COLO668 (cell line): ENCODE data around the gene TSKU.

Experiments used
- DNase-seq: peaks from one replicate; lab custom pipeline; 2025; ENCODE audit not compliant: unreplicated experiment; lab: John Stamatoyannopoulos, UW

Gene TSKU, protein sequence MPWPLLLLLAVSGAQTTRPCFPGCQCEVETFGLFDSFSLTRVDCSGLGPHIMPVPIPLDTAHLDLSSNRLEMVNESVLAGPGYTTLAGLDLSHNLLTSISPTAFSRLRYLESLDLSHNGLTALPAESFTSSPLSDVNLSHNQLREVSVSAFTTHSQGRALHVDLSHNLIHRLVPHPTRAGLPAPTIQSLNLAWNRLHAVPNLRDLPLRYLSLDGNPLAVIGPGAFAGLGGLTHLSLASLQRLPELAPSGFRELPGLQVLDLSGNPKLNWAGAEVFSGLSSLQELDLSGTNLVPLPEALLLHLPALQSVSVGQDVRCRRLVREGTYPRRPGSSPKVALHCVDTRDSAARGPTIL

DNA sequence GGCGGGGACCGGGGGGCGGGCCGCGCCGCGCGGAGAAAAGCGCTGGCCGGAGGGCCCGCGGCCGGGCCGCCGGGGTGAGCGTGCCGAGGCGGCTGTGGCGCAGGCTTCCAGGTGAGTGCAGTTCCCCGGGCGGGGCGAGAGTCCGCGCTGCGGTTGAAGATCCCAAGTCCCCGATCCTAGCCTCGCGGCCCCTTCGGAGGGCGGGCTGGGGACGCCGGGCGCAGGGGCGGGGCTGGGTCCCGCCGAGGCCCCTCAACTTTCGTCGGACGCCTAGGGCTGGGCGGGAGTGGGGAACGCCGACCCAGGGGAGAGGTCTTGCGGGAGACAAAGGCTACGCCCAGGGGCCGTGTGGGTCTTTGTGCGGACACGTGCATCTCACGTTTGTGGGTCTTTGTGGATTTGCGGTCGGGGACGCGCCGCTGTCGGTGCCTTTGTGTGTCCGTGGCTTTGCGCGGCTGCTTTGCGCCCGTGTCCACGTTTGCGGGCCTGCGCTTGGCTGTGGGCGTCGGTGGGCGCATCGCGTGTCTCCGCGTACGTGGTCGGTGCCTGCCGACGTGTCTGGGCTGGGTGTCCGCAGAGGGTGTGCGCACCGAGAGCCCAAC lies at the start of gene TSKU:
TSKU (plus strand) TSS at position 63 of the 602 bp plus-strand sequence. CDS start 12,261 bp downstream, outside the sequence.
- DNase-seq = peak; percentile 38

DNA sequence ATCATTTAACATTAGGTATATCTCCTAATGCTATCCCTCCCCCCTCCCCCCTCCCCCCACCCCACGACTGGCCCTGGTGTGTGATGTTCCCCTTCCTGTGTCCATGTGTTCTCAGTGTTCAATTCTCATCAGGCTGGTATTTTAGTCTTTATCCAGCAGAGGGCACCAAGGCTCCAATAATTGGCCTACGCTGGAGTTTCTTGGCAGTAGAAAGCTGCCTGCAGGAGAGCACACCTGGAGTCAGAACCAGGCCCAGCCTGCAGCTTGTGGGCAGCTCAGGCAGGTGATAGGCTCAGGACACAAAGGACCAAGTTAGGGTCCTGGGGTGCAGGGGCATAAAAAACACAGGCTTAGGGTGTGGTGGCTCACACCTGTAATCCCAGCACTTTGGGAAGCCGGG lies 49.2 kb upstream of the TSKU start:
- DNase-seq = peak; percentile 44

DNA sequence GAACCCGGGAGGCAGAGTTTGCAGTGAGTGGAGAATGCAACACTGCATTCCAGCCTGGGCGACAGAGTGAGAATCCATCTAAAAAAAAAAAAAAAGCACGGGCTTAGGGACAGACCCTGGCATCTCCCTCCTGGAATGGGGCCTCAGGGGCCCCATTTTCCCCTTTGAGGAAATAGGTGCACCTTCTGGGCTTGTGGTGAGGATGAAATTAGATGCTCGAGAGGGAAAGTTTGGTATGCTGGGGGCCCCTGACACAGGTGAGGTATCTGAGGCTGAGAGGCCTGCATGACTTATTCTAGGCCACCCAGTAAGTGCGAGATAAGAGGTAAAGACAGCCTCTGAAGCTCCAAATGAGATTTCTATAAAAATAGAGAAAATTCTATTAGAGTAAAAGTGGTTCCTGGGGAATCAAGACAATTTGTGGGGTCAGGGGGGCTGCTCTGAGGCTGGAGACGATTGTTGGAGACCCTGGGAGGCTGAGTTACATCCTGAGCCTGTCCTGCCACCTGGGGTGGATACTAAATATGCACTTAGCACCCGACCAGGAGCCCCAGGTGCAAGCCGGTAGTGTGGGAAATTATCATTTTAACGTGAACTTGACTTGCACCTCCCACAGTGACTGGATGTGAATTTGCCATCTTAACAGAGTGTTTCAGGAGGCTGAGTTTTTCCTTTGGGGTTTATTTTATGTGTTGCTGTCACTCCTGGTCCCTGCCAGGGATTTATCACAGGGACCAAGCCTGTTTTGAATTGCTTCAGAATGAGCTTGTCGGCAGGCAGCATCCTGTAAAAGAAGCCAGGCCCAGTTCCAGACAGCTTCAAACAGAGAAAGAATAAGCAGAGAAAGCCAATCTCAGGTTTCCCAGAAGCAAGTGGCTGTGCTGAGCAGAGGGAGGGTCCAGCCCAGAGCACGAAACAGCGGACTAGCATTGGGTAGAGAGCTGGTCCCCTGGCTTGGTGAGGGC lies 48.4 kb upstream of the TSKU start:
- no peak for DNase-seq

DNA sequence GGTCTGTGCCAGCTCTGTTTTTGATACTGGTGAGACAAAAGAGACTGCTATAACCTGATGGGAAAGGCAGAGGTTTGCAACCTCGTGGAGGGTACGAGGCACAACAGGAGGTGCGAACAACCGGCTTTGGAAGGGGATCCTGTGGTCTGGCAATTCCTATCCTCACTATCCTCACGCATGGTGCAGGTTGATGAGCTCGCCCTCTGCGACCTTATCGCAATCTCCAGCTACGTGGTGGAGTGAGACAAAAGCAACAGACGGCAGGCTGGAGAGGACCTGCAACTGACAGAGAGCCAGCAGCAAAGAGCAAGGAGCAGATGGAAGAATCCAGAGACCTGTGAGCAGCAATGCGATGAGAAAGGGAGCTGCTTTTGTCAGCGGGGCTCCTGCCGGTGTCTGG lies 47.3 kb upstream of the TSKU start:
- DNase-seq = no peak

DNA sequence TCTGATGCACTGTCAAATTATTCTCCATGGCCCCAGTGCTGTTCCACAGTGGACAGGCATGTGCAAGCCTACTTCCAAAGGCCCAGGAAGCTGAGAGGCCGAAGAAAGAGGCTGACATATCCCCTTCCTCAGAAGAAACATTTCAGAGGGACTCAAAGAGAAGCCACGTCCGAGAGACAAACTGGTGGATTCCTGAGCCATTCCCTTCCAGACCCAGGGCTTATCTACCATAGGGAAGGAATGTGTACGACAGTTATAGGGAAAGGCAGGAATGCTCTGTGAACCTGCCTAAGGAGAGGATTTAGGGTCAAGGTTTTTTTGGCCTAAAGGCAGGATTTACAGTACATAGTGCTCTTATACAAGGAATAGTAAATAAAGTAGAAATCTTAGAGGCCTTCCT lies 46.9 kb upstream of the TSKU start:
- DNase-seq = no peak

DNA sequence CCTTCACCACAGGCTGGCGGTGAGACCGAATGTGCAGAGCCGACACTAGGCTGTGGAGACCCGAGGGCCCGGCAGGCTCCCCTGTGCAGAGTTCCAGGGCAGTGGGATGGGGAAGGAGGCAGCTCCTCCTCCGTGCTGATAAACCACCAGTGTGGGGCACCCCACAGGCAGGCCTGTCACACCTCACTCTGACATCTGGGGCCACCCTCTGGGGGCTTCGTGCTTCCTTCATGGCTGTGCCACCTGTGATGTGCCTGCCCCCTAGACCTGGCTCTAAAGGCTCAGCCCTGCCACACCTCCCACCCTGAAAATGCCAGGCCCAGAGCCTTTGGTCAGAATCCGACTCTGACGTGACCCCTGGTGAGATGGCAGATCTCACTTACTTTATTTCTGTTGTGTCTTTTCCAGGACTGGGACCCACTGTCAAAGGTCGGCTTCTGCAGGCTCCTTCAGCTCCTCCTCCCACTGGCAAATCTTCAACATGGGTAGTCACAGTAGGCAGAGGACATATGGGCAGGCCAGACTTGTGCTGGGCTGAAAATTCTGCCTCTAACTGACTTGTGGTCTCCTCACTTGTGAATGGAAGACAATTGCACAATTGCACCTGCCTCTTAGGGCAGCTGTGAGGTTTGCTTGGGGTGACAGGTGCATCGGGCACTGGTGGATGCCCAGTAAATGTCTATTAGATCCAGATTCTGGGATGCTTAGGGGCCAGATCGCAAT lies 46.2 kb upstream of the TSKU start:
- DNase-seq = no peak

DNA sequence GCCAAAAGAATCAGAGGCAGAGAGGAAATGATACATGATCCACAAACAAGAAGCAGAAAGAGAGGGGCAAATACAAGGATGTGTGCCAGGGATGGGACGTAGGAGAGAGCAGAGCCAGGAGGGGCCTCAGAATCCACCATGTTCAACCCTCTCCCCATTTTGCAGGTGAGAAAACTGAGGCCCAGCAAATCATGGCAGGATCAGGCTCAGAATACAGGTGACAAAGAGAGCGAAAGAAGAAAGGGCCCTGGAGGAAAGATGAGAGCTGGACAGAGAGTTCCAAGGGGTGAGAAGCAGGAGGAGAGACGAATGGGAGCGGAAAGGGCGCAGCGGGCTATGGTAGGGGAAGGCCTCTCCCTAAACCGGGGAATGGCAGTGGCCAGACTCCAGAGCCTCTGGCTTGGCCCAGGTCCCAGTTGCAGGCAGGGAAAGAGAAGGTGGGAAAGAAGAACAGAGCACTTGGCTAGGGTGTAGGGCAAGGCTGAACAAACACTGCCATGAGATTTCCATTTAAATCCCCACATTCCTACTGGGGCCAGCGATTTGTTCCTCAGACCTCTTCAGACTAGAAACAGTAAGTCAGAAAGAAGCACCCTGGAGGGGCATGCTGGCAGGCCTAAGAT lies 44.4 kb upstream of the TSKU start:
- no peak for DNase-seq

DNA sequence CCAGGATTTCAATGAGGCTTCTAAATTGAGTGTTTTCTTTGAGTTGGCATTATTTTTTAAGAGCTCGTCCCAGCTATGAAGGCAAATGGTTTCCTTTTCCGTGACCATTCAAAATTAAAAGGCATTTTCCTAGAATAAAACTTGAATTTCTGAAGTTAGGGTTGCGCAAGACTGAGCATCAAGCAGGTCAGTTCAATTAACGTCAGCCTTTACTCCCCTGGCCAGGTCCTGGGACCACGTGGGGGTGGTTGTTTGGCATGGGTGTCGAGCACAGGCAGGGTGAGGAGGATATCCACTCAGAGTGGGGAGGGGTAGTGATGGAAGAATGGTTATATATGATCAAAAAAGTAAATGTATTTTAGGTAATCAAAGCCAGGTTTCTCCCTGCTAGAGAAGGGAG lies 43.4 kb upstream of the TSKU start:
- DNase-seq = no peak

DNA sequence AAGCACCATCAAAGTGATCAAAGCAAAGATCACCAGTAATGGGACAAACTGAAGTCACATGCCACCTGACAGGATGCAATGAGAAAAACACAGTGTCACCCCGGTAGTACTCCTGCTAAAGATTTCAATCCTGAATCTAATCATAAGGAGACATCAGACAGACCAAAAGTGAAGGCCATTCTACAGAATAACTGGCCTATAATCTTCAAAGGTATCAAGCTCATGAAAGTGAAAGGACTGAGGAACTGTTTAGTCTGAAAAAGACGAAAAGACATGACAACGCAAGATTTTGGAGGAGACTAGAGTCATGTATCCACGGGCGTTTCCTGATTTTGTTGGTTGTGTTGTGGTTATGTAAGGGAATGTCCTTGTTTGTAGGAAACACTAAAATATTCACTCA lies 42.4 kb upstream of the TSKU start:
- DNase-seq = no peak

DNA sequence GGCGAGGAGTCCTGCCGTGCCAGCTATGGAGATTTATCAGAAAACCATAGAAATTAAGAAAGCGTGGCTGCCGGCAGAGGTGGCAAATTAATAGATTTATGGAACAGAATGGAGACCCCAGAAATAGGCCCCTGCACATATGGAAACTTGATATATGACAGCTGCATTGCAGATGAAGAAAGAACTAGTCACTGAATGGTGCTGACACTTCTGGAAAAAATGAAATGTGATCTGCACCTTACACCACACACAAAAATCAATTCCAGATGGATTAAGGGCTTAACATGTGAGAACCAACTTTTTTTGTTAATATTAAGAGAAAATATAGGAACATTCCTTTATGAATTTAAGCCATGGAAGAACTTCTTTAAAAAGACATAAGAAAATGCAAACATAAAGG lies 40.3 kb upstream of the TSKU start:
- DNase-seq = no peak

DNA sequence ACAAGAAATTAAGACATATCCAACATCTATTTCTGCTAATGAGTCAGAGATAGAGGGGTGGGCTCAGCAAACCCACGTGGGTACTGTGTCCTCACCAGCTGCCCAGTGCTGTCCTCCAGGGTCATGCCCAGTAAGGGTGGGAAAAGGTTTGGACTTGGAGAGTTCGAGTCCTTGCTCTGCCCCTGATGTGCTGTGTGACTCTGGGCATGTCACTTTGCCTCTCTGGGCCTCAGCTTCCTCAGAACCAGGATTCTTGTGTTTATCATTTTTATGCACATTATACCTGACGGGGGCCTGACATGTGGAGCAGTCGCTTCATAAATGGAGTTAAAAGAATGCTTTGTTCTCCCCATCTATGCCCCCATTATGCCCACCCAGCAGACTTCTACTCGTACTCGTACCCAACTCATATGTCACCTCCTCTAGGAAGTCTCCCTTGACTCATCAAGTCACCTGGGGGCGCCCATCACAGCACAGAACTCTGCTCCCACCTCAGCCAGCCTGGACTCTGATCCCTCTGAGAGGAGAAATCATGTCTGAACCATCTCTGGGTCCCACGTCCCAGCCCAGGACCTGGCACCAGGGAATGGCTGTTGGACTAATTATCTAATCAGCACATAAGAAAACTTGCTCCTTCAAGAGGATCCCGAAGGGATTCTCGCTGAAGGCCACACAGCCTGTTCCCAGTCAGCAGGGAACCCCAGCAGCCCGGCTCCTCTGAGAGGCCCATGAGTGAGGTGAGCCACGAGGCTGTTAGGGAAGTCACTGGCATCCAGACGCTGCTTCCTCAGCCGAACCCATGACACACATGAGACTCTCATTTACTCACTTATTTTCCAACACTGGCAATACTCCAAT lies 38.7 kb upstream of the TSKU start:
- DNase-seq = no peak

DNA sequence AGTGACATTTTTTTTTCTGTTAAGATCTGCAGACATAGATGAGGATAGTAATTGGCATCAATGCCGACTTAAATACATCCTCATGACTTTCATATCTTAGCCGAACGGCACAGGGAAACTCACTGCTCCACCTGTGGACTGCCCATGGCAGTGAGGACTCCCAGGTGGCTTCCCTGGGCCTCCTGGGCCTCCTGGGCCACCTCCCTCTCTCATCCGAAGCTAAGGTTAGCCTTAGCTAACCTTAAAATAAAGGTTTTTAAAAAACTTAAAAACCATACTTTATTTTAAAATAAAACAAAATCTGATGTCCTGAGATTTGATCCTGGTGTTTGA lies 38.1 kb upstream of the TSKU start:
- DNase-seq = no peak

DNA sequence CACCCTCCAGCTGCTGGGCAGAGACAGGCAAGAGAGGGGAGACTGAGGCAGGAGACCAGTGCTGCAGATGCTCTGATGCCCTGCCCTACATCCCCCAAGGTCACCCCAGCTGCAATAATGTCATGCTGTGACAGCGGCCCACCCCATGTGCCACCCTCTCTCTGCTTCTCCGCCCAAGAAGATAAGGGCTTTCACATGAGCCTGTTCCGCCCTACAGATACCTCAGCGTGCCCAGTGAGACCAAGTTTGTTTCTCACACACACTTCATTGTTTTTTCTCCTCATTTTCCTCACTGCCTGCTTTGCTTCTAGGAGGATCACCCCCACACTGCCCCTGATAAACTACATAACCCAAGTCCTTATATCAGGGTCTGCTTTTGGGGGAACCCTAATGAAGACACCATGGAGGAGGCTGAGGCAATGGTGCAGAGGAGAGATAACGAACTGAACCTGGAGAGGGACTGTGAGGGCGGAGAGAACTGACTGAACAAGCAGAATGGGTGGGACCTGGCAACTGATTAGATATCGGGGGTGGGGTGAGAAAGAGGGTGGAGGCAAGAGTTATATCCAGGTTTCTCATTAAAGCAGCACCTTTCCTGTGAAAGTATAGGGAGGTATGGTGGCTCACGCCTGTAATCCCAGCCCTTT lies 37.5 kb upstream of the TSKU start:
- no peak for DNase-seq

DNA sequence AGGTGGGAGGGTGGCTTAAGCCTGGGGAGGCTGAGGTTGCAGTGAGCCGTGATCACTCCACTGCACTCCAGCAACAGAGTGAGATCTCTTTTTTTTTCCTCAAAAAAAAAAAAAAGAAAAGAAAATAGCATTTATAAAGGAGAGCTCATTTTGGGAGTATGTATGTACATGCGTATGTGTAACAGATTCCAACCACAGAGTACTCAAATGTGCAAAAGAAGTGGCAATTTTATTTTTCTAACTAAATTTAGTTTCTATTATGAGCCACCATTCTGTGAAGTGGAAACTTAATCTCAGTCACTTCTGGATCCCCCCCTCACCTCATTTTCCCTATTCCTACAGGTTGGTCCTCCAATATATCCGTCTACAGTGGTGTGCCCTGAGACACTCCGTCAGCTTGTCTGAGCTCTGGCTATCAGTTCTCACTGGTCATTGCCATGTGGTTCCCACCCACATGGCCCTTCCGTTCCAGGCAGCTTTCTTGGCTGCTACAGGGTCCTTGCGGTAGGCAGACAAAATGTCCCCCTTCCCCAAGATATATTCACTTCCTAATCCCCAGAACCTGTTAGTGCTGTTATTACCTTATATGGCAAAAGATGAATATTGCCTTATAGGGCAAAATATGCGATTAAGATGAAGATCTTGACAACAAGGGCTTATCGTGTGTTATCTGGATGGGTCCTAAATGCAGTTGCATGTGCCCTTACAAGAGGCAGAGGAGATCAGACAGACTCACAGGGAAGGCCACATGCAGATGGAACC lies 35.8 kb upstream of the TSKU start:
- no peak for DNase-seq

DNA sequence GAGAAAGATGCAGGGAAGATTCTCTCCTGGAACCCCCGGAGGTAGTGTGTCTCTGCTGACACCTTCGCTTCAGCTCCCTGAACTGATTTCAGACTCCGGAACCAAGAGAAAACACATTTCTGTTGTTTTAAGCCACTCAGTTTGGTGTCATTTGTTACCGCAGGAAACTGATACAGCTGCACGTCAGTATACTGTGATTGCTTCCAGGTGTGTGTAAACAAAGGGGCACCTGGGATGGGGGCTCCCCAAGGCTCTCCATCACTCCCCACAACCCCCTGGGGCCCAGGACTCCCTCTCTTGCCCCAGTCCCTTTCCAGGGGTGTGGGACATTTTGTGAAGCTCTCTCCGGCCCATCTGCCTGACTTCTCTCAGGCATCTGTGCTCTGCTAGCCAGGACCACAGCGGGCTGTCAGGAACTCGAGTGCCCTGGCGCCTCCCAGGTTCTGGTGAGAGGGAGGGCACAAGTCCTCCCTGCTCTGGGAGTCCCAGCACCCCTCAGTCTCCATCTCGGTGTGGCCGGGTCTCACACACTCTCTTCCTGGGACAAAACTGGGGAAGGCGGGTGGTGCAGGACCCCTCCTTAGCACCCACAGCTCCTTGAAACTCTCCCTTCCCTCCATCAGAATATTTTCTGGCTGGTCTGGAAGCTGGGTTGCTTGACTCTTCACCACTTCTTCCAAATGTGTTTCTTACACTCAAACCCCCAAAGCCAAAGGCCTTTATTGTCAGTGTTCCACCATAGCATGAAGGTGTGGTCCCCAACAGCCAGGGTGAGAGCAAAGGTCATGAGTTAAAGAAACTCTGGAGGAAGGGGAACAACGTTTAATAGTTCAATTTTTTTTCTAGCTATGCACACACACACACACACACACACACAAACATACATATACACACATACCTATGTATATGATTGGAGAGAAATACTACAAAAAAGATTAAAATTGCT lies 35.0 kb upstream of the TSKU start:
- DNase-seq = no peak

DNA sequence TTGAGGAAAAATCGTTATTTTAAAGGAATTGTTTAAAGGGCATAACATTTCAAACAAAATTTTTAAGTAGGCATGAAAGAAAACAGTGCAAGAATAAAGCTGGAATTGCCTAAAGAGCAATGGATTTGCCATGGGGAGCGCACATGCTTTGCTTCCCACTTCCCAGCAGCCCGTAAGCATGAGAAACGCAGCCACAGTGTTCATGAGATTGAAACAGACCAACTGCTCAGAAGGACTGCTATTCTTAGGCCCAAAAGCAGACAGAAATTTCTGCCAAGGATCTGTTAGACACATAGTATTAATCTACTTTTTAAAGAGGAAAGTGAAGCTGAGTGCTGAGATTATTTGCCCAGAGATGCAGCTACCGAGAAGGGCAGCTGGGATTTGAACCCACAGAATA lies 34.2 kb upstream of the TSKU start:
- DNase-seq = no peak

DNA sequence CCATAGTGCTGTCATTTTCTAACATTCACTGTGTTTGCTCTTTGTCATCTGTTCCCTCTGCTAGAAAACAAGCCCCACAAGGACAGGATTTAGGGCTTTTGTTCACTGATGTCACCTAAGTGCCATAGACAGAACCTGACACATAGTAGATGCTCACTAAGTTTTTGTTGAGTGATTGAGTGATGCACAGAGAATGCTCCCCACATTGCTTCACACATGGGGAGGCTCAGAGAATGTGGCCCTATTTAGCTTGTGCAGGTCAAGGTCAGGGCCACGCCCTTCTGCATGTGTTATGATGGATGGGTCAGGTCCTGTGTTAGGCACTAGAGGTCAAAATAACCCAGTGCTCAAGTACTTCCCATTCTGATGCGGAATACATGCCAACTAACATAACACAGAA lies 33.1 kb upstream of the TSKU start:
- no peak for DNase-seq

DNA sequence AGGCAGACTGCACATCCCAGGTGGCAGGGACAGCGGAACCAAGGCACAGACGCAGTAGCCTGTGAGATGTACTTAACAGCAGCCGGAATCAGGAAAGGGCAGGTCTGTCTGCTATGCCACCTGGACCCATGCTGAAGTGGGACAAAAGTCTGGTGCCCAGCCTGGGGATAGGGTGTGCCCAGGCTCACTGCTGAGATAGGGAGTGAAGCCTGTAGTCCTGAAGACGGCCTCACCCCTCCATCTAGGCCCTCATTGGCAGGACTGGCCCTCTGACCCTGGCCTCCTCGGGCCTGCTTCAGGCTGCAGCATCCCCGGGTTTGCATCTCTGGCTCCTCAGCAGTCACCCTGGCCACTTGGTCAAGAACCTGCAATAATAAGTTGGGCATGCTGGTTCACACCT lies 32.4 kb upstream of the TSKU start:
- no peak for DNase-seq
